NB4 (cell line): ENCODE results near the gene MAP2K7.

Source experiments
- CTCF ChIP-seq: IDR thresholded peaks from one replicate; pipeline ENCODE4 v1.5.1; 2012; ENCODE audit warnings: low read depth, low read length
- POLR2A ChIP-seq: IDR thresholded peaks from 2 replicates; pipeline ENCODE4 v1.6.1; 2011; ENCODE audit warnings: mild to moderate bottlenecking; ENCODE audit not compliant: insufficient read length; ENCODE audit errors: extremely low read depth

- TF ChIP-seq CTCF = no peak
- no peak for TF ChIP-seq POLR2A
Measured at GRCh38 chr19:7888145-7888825, 15.4 kb upstream of the MAP2K7 start, which contains the start of gene LRRC8E.
